Osteoblast (primary cell): ENCODE data around the gene MYO15B. TPM values are rescaled to one million over a fixed set of nuclear protein-coding genes. Genes with fewer than 3 reads are reported as not detected.
A peak's percentile ranks its signal among the peaks of the same experiment; 100 is the strongest.

Source experiments
- DNase-seq: peaks from one replicate; pipeline ENCODE4 v3.0.0; 2011; ENCODE audit warnings: low spot score, mixed read lengths; ENCODE audit not compliant: insufficient read length; ENCODE audit errors: missing footprints
- H2AFZ ChIP-seq: 2 replicates; pipeline ENCODE4 v1.6.0; 2011; ENCODE audit warnings: mild to moderate bottlenecking, low read length
- H3K27ac ChIP-seq: 2 replicates; pipeline ENCODE4 v1.5.1; 2011; ENCODE audit warnings: mild to moderate bottlenecking, low read depth, low read length, moderate library complexity
- H3K27me3 ChIP-seq: 2 replicates; pipeline ENCODE4 v1.6.0; 2012; ENCODE audit warnings: mild to moderate bottlenecking, control low read depth, inconsistent platforms, low read length, moderate library complexity; ENCODE audit not compliant: insufficient read depth
- H3K36me3 ChIP-seq: 2 replicates; pipeline ENCODE4 v1.5.1; 2011; ENCODE audit warnings: mild to moderate bottlenecking, low read length, control low read depth, moderate library complexity; ENCODE audit not compliant: insufficient read depth
- H3K4me1 ChIP-seq: 2 replicates; pipeline ENCODE4 v1.5.1; 2011; ENCODE audit warnings: mild to moderate bottlenecking, low read length, control low read depth, moderate library complexity; ENCODE audit not compliant: insufficient read depth
- H3K4me2 ChIP-seq: 2 replicates; pipeline ENCODE4 v1.6.0; 2011; ENCODE audit warnings: mild to moderate bottlenecking, low read length; ENCODE audit not compliant: insufficient read depth
- H3K4me3 ChIP-seq: fragments of 200-600 bp; sonication (generic); 3 replicates; pipeline ENCODE4 v1.5.1; 2012; ENCODE audit warnings: mild to moderate bottlenecking, low read length, inconsistent platforms; ENCODE audit not compliant: insufficient read depth
- H3K79me2 ChIP-seq: 2 replicates; pipeline ENCODE4 v1.6.0; 2012; ENCODE audit warnings: mild to moderate bottlenecking, low read length, control low read depth, inconsistent platforms; ENCODE audit not compliant: insufficient read depth
- H3K9me3 ChIP-seq: 2 replicates; pipeline ENCODE4 v1.5.1; 2011; ENCODE audit warnings: low read depth, low read length, control low read depth
- H4K20me1 ChIP-seq: 2 replicates; pipeline ENCODE4 v1.6.0; 2012; ENCODE audit warnings: mild to moderate bottlenecking, low read length, control low read depth; ENCODE audit not compliant: insufficient read depth
- total RNA-seq: library from RNA; depleted of rRNA; stranded (reverse); fragments of >200 nt; gene quantifications from 2 replicates; pipeline ENCODE4 v1.2.3, GENCODE V29; 2012
- TF ChIP-seq, protein P1 (sequence below): IDR thresholded peaks from 2 replicates; pipeline ENCODE4 v1.5.1; 2011; ENCODE audit warnings: mild to moderate bottlenecking, low read depth, low read length, moderate library complexity; ENCODE audit errors: extremely low read depth

The MYO15B gene
- total RNA-seq, 1 donor, result 1.4 TPM

DNA sequence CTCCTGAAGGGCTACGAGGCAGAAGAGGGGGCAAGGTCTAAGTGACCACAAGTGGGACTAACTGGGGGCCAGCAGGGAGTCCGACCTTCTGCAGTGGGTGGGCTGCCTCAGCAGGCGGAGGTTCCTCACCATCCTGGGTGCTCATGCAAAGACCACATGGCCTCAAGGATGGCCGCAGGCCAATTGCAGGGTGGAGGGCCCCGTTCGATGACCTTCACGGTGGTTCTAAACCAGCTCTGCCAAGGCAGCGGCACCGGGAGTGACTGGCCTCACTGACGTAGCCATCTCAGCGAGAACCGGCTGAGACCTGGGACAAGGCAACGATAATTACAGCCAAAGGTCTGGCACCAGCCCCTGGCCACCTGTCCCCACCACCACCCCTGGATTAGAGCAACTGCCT, 51.3 kb downstream of the MYO15B start:
- H3K36me3 ChIP-seq, result no peaks in the 10 kb centered on the region
- DNase-seq, result no peak
- H3K27ac ChIP-seq, result no peak overlapping the region

DNA sequence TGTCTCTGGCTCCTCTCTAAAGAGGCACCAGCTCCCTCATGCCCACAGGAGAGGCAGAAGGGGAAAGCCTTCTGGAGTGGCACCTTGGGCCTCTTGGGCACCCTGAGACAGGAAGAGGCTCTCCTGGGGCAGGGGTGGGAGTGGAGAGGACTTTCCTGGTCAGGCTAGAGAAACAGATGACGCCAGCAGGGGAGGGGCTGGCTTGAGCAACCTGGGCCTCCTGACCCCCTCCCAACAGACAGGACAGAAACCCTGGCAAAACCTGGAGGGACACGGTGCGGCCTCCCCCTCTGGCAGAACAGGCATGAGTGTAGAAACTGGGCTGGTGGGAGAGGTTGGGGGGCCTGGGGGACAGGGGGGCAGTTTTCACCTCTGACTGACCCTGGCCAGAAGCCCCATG, 51.7 kb downstream of the MYO15B start:
- no peaks in the 10 kb centered on the region for H3K79me2 ChIP-seq
- H3K9me3 ChIP-seq, result no peaks in the 10 kb centered on the region
- TF ChIP-seq, protein P1, sequence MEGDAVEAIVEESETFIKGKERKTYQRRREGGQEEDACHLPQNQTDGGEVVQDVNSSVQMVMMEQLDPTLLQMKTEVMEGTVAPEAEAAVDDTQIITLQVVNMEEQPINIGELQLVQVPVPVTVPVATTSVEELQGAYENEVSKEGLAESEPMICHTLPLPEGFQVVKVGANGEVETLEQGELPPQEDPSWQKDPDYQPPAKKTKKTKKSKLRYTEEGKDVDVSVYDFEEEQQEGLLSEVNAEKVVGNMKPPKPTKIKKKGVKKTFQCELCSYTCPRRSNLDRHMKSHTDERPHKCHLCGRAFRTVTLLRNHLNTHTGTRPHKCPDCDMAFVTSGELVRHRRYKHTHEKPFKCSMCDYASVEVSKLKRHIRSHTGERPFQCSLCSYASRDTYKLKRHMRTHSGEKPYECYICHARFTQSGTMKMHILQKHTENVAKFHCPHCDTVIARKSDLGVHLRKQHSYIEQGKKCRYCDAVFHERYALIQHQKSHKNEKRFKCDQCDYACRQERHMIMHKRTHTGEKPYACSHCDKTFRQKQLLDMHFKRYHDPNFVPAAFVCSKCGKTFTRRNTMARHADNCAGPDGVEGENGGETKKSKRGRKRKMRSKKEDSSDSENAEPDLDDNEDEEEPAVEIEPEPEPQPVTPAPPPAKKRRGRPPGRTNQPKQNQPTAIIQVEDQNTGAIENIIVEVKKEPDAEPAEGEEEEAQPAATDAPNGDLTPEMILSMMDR, result no peak
- no peak overlapping the region for H3K4me3 ChIP-seq
- no peaks in the 10 kb centered on the region for H3K27me3 ChIP-seq
- DNase-seq, result peak; percentile 73
- H3K4me1 ChIP-seq, result peaks cover under 1% of the 10 kb centered on the region
- H4K20me1 ChIP-seq, result peaks cover 3% of the 10 kb centered on the region
- H2AFZ ChIP-seq, result no peak overlapping the region
- no peaks in the 10 kb centered on the region for H3K36me3 ChIP-seq
- H3K4me2 ChIP-seq, result no peak overlapping the region
- H3K27ac ChIP-seq, result no peak overlapping the region

More for the DNA sequence above, 51.3 kb downstream of the MYO15B start:
- TF ChIP-seq, protein P1, result no peak
- Histone ChIP-seq H3K4me3 (no peak overlapping the region), H3K27me3 (no peaks in the 10 kb centered on the region), H3K4me2 (no peak overlapping the region), H2AFZ (no peak overlapping the region), H4K20me1 (peaks cover 3% of the 10 kb centered on the region), H3K4me1 (peaks cover 5% of the 10 kb centered on the region), H3K9me3 (no peaks in the 10 kb centered on the region), H3K79me2 (no peaks in the 10 kb centered on the region)

DNA sequence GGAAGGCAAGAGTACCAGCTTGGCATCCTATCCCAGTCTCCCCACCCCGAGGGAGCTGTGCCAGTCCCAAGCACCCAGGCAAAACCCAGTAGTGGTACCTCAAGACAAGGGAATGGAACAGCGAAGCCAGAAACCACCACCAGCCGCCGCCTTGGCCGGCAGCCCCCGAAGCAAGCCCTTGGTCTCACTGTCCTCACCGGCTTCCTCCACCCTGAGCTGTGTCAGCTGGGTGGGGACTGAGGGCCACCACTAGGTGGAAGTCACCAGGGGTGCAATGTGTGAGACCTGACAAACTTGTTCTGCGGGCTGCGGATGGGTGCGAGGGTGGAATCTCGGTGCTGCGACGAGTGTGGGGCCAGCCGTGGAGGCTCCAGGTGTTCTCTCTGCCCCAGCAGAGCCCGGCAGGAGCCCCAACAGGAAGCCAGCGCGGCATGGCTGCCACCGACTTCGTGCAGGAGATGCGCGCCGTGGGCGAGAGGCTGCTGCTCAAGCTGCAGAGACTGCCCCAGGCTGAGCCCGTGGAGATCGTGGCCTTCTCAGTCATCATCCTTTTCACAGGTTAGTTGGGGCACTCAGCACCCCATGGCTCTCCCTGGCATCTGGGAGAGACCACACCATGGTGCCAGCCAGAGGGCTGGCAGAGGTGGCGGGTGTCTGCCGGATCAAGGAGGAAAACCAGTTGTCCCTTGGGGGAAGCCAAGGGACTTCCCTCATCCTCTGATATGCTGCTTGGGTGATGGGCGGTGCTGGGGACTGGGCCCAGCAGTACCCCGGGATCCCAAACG, 52.4 kb downstream of the MYO15B start:
- peak; percentile 79 for DNase-seq
- Histone ChIP-seq H3K36me3 (no peaks in the 10 kb centered on the region), H3K27ac (no peak overlapping the region), H3K79me2 (no peaks in the 10 kb centered on the region), H3K27me3 (no peaks in the 10 kb centered on the region), H3K4me1 (no peaks in the 10 kb centered on the region), H2AFZ (no peak overlapping the region), H3K9me3 (no peaks in the 10 kb centered on the region), H3K4me3 (no peak overlapping the region), H3K4me2 (no peak overlapping the region), H4K20me1 (peaks cover 3% of the 10 kb centered on the region)
- TF ChIP-seq, protein P1, result no peak

DNA sequence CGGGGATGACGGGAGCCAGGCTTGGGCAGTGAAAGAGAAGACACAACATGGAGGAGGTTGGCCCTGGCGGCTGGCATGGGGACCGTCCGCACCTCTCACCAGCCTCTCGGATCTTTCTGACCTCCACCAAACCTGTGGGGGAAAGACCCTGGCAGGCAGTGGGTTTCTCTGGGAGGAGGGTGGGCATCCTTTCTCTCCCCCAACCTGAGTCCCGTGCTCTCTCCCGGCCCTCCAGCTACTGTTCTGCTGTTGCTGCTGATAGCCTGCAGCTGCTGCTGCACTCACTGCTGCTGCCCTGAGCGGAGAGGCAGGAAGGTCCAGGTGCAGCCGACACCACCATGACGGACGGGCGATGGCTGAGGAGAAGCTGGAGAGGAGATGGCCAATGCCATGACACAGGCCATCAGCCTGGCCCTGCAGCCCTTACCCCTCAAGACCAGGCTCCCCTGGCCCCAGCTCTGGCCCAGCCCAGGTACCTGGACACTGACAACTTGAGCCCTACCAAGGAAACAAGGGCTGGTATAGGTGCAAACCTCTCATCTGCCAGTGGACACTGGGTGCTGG, 53.0 kb downstream of the MYO15B start:
- DNase-seq, result peak; percentile 50
- no peak overlapping the region for H3K27ac ChIP-seq
- no peaks in the 10 kb centered on the region for H4K20me1 ChIP-seq
- H2AFZ ChIP-seq, result no peak overlapping the region
- no peaks in the 10 kb centered on the region for H3K27me3 ChIP-seq
- TF ChIP-seq, protein P1, result no peak
- H3K79me2 ChIP-seq, result no peaks in the 10 kb centered on the region
- no peaks in the 10 kb centered on the region for H3K4me1 ChIP-seq
- H3K4me3 ChIP-seq, result no peak overlapping the region
- H3K4me2 ChIP-seq, result no peak overlapping the region
- H3K36me3 ChIP-seq, result no peaks in the 10 kb centered on the region
- no peaks in the 10 kb centered on the region for H3K9me3 ChIP-seq
